Neural cell (in vitro differentiated cells): ENCODE data around the gene ADGRB2. TPM values are rescaled to one million over a fixed set of nuclear protein-coding genes. Genes with fewer than 3 reads are reported as not detected.
A peak's percentile ranks its signal among the peaks of the same experiment; 100 is the strongest.

ENCODE experiments used
- H2AFZ ChIP-seq: fragments of 200-600, 300-800 bp; sonication (generic), shearing (Covaris generic); 2 replicates; pipeline ENCODE4 v1.6.0; 2014; ENCODE audit warnings: low read depth, mild to moderate bottlenecking, antibody characterized with exemption, low read length, moderate library complexity
- H3F3A ChIP-seq: fragments of 200-600 bp; shearing (Covaris generic); 2 replicates; pipeline ENCODE4 v1.6.1; 2016; ENCODE audit warnings: mild to moderate bottlenecking, moderate library complexity, mixed read lengths, antibody characterized with exemption, low read length; ENCODE audit not compliant: insufficient read depth, poor library complexity, severe bottlenecking
- H3K27ac ChIP-seq: fragments of 200-600, 300-800 bp; sonication (generic), shearing (Covaris generic); 2 replicates; pipeline ENCODE4 v1.5.1; 2014; ENCODE audit warnings: mild to moderate bottlenecking, low read length, moderate library complexity
- H3K27me3 ChIP-seq: fragments of 300-800, 200-600 bp; sonication (generic), shearing (Covaris generic); 2 replicates; pipeline ENCODE4 v1.6.0; 2014; ENCODE audit warnings: mild to moderate bottlenecking, low read depth, low read length, moderate library complexity; ENCODE audit not compliant: insufficient read depth
- H3K36me3 ChIP-seq: fragments of 300-800, 200-600 bp; sonication (generic), shearing (Covaris generic); 2 replicates; pipeline ENCODE4 v1.5.1; 2014; ENCODE audit warnings: mild to moderate bottlenecking, antibody characterized with exemption, low read length, moderate library complexity; ENCODE audit not compliant: insufficient read depth
- H3K4me2 ChIP-seq: fragments of 300-800, 200-600 bp; sonication (generic), shearing (Covaris generic); 2 replicates; pipeline ENCODE4 v1.6.0; 2014; ENCODE audit warnings: mild to moderate bottlenecking, low read length
- H3K4me3 ChIP-seq: fragments of 300-800, 200-600 bp; sonication (generic), shearing (Covaris generic); 2 replicates; pipeline ENCODE4 v1.5.1; 2014; ENCODE audit warnings: mild to moderate bottlenecking, low read length, moderate library complexity
- H3K79me2 ChIP-seq: fragments of 200-600 bp; shearing (Covaris generic); replicated peaks from 2 replicates; pipeline ENCODE4 v1.6.0; 2014; ENCODE audit warnings: mild to moderate bottlenecking, low read length, moderate library complexity; ENCODE audit not compliant: insufficient read depth
- H3K9ac ChIP-seq: fragments of 300-800, 200-600 bp; sonication (generic), shearing (Covaris generic); 2 replicates; pipeline ENCODE4 v1.6.1; 2016; ENCODE audit warnings: mild to moderate bottlenecking, low read length, mixed read lengths
- H3K9me2 ChIP-seq: fragments of 200-600 bp; shearing (Covaris generic); 2 replicates; pipeline ENCODE4 v1.6.1; 2016; ENCODE audit warnings: mild to moderate bottlenecking, low read length, mixed read lengths; ENCODE audit not compliant: insufficient read depth
- H3K9me3 ChIP-seq: fragments of 200-600, 300-800 bp; sonication (generic), shearing (Covaris generic); 2 replicates; pipeline ENCODE4 v1.6.1; 2016; ENCODE audit warnings: mild to moderate bottlenecking, mixed run types, low read length, moderate library complexity, mixed read lengths
- H4K20me1 ChIP-seq: fragments of 200-600 bp; shearing (Covaris generic); 2 replicates; pipeline ENCODE4 v1.6.1; 2016; ENCODE audit warnings: mild to moderate bottlenecking, mixed run types; ENCODE audit not compliant: insufficient read depth
- EP300 ChIP-seq: fragments of 450-650 bp; conservative IDR thresholded peaks from 2 replicates; pipeline ENCODE4 v1.6.1; 2014; ENCODE audit warnings: antibody characterized with exemption, mild to moderate bottlenecking, moderate library complexity; ENCODE audit not compliant: poor library complexity, severe bottlenecking
- EZH2 ChIP-seq: fragments of 200-600, 300-800 bp; shearing (Covaris generic), sonication (generic); IDR thresholded peaks from 2 replicates; pipeline ENCODE4 v1.6.1; 2014; ENCODE audit warnings: antibody characterized with exemption, low read length, borderline replicate concordance, mild to moderate bottlenecking; ENCODE audit not compliant: insufficient read depth, poor library complexity, severe bottlenecking
- POLR2AphosphoS5 ChIP-seq: IDR thresholded peaks from 2 replicates; pipeline ENCODE4 v1.6.1; 2012
- SMC3 ChIP-seq: fragments of 450-650 bp; conservative IDR thresholded peaks from 2 replicates; pipeline ENCODE4 v1.6.1; 2014; ENCODE audit warnings: antibody characterized with exemption, mild to moderate bottlenecking, moderate library complexity; ENCODE audit not compliant: poor library complexity
- TAF1 ChIP-seq: IDR thresholded peaks from 2 replicates; pipeline ENCODE4 v1.6.1; 2012; ENCODE audit warnings: low read depth
- polyA plus RNA-seq: library from polyadenylated mRNA; depleted of rRNA; stranded (reverse); fragments of >200 nt; gene quantifications from 2 replicates; pipeline ENCODE4 v1.2.3, GENCODE V29; 2014
- TF ChIP-seq, protein P1 (sequence below): IDR thresholded peaks from 2 replicates; pipeline ENCODE4 v1.6.1; 2012; ENCODE audit warnings: borderline replicate concordance
- TF ChIP-seq, protein P2 (sequence below): fragments of 450-650 bp; IDR thresholded peaks from 2 replicates; pipeline ENCODE4 v1.5.1; 2014; ENCODE audit warnings: antibody characterized with exemption, mild to moderate bottlenecking, moderate library complexity; ENCODE audit not compliant: poor library complexity, severe bottlenecking

Gene ADGRB2
- polyA plus RNA-seq, 1 donor from 2014 or later: 45.0 TPM

DNA sequence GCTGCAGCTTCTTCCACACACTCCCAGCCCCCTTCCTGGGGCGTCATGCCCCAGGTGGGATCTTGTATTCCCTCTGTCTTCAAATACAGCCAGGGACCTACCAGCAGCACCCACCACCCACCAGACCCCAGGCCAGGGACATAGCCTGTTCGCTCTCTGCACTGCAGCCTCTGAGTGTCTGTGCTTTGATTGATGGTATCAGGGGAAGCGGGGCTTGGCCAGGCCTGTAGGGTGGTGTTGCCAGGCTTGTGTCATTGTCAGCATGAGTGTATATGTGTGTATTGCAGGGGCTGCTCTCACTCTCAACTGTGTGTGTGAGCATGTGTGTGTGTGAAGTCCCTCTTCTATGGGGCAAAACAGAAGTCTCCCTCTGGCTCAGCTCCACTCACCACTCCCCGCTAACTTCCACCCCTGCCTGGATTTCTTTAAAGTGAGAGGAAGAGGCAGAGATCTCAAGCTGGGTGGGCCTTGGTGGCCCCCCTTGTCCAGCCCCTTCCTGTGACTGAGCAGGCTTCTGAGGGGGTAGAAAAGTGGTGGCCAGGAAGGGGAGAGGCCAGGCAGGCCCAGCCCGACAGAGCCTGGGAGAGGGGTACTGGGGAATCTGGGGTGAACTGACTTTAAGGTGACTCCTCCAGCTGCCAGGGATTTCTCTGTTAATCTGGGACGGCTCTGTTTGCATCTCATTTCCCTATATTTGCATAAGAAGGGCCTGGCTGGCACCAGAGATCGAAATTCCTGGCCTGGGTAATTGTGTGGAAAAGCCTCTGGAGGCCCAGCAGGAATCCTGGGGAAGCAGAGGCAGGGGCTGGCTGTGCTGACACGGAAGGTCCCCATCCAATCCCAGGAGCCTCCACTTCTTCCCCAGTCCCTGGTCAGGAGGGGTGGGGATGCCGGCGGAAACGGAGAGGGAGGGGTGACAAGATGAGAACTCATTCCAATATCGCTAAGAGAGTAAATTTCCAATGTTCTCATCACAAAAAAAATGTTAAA, 18.6 kb upstream of the ADGRB2 start:
- Histone ChIP-seq H4K20me1 (no peaks in the 10 kb centered on the region), H3F3A (no peaks in the 10 kb centered on the region), H3K9me3 (no peaks in the 10 kb centered on the region), H3K36me3 (no peaks in the 10 kb centered on the region), H3K27ac (peak overlapping the region; percentile 72), H3K79me2 (no peaks in the 10 kb centered on the region), H3K4me2 (peak overlapping the region; percentile 55), H3K9me2 (no peaks in the 10 kb centered on the region), H3K27me3 (no peaks in the 10 kb centered on the region), H3K4me3 (peak overlapping the region; percentile 45), H3K9ac (peak overlapping the region; percentile 53), H2AFZ (peak overlapping the region; percentile 13)
- no peak for TF ChIP-seq POLR2AphosphoS5
- TF ChIP-seq, protein P1, sequence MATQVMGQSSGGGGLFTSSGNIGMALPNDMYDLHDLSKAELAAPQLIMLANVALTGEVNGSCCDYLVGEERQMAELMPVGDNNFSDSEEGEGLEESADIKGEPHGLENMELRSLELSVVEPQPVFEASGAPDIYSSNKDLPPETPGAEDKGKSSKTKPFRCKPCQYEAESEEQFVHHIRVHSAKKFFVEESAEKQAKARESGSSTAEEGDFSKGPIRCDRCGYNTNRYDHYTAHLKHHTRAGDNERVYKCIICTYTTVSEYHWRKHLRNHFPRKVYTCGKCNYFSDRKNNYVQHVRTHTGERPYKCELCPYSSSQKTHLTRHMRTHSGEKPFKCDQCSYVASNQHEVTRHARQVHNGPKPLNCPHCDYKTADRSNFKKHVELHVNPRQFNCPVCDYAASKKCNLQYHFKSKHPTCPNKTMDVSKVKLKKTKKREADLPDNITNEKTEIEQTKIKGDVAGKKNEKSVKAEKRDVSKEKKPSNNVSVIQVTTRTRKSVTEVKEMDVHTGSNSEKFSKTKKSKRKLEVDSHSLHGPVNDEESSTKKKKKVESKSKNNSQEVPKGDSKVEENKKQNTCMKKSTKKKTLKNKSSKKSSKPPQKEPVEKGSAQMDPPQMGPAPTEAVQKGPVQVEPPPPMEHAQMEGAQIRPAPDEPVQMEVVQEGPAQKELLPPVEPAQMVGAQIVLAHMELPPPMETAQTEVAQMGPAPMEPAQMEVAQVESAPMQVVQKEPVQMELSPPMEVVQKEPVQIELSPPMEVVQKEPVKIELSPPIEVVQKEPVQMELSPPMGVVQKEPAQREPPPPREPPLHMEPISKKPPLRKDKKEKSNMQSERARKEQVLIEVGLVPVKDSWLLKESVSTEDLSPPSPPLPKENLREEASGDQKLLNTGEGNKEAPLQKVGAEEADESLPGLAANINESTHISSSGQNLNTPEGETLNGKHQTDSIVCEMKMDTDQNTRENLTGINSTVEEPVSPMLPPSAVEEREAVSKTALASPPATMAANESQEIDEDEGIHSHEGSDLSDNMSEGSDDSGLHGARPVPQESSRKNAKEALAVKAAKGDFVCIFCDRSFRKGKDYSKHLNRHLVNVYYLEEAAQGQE: peak; percentile 43

DNA sequence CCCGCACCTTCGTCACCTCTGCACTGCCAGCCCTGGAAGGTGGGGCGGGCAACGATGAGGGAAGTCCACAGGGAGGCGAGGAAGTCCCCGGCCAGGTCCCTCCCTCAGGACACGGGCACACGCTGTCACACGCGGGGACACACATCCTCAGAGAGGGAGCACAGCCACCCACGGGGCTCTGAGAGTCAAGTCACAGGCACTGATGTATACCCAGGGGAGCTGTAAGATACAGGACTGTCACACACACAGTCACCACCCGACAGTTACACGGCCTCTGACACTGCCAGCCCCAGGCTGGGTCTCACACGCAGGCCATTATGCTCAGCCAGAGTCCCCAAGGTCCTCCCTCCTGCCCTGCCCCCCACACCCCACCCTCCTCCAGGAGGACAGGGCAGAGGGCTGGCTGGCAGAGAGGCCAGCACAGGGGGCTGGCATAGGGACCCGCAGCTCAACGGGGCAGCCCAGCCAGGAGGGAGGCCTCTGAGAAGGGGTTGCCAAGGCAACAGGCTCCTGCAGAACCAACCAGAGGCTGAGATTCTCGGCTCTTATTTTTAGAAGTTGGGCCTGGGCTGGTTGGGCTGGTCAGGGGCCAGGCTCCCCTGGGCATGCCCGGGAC, 17.7 kb upstream of the ADGRB2 start:
- H3K4me2 ChIP-seq: peak overlapping the region; percentile 55
- peak; percentile 9 for TF ChIP-seq TAF1
- no peak for TF ChIP-seq EZH2
- TF ChIP-seq POLR2AphosphoS5: peak; percentile 26
- TF ChIP-seq EP300: peak; percentile 12
- no peaks in the 10 kb centered on the region for H3K9me3 ChIP-seq
- peak overlapping the region; percentile 45 for H3K4me3 ChIP-seq
- no peaks in the 10 kb centered on the region for H3K36me3 ChIP-seq
- no peaks in the 10 kb centered on the region for H3K9me2 ChIP-seq
- H3K27ac ChIP-seq: peak overlapping the region; percentile 72
- no peaks in the 10 kb centered on the region for H4K20me1 ChIP-seq
- peak overlapping the region; percentile 13 for H2AFZ ChIP-seq
- H3K79me2 ChIP-seq: no peaks in the 10 kb centered on the region
- H3K27me3 ChIP-seq: no peaks in the 10 kb centered on the region
- no peaks in the 10 kb centered on the region for H3F3A ChIP-seq
- H3K9ac ChIP-seq: peak overlapping the region; percentile 53

DNA sequence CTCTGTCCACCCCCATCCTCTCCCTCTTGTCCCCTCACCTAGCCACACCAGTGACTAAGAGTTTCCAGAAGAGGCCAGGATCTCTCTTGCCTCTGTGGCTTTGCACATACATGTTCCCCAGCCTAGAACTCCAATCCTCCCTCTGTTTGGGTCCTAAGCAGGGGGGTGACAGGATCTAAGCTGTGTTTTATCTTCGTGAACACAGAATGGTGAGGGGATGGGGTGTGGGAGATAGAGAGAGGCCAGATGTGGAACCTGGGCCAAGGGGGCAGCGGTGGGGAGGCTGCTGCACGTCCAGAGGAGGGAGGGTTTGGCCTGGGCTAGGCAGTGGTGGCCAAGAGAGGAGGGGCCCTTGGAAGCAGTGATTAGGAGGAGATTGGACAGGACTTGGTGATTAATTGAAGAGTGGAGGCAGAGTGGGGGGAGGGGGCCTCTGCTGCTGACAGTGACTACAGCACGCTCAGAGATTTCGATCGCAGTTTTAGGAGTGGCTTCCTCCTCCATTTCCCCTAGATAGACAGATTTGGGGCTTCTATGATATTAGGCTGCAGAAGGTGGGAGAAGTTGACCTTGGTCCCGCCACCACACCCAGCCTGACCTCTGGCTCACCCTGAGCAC, 17.1 kb upstream of the ADGRB2 start:
- Histone ChIP-seq H3F3A (no peaks in the 10 kb centered on the region), H3K27ac (peak overlapping the region; percentile 72), H3K9me2 (no peaks in the 10 kb centered on the region), H2AFZ (no peak overlapping the region), H3K9ac (peak overlapping the region; percentile 53), H3K79me2 (no peaks in the 10 kb centered on the region), H3K4me2 (no peak overlapping the region), H3K4me3 (peak overlapping the region; percentile 45), H3K27me3 (no peaks in the 10 kb centered on the region), H3K9me3 (no peaks in the 10 kb centered on the region), H3K36me3 (no peaks in the 10 kb centered on the region), H4K20me1 (no peaks in the 10 kb centered on the region)
- TF ChIP-seq SMC3 (no peak), TAF1 (no peak)
- TF ChIP-seq, protein P1: no peak
- TF ChIP-seq, protein P2, sequence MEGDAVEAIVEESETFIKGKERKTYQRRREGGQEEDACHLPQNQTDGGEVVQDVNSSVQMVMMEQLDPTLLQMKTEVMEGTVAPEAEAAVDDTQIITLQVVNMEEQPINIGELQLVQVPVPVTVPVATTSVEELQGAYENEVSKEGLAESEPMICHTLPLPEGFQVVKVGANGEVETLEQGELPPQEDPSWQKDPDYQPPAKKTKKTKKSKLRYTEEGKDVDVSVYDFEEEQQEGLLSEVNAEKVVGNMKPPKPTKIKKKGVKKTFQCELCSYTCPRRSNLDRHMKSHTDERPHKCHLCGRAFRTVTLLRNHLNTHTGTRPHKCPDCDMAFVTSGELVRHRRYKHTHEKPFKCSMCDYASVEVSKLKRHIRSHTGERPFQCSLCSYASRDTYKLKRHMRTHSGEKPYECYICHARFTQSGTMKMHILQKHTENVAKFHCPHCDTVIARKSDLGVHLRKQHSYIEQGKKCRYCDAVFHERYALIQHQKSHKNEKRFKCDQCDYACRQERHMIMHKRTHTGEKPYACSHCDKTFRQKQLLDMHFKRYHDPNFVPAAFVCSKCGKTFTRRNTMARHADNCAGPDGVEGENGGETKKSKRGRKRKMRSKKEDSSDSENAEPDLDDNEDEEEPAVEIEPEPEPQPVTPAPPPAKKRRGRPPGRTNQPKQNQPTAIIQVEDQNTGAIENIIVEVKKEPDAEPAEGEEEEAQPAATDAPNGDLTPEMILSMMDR: no peak
